Keratinocyte (primary cell): ENCODE measurements around the gene CMIP. TPM values are rescaled to one million over a fixed set of nuclear protein-coding genes. Genes with fewer than 3 reads are reported as not detected.

Source experiments
- DNase-seq: peaks from one replicate; pipeline ENCODE4 v3.0.0-alpha.2; 2011; ENCODE audit warnings: low read depth, missing footprints, low spot score
- FAIRE-seq: peaks from 2 replicates; lab custom pipeline; 2011; peaks lifted over from hg19 to GRCh38; lab: Jason Lieb, UNC
- H2AFZ ChIP-seq: 2 replicates; pipeline ENCODE4 v1.6.0; 2012; ENCODE audit warnings: low read length, control low read depth, inconsistent platforms; ENCODE audit not compliant: control insufficient read depth
- H3K27ac ChIP-seq: 2 replicates; pipeline ENCODE4 v1.5.1; 2011; ENCODE audit warnings: low read length; ENCODE audit not compliant: control insufficient read depth, insufficient read depth
- H3K27me3 ChIP-seq: 3 replicates; pipeline ENCODE4 v1.6.0; 2011; ENCODE audit warnings: low read length; ENCODE audit not compliant: control insufficient read depth, insufficient read depth; ENCODE audit errors: extremely low read depth
- H3K36me3 ChIP-seq, 2 experiments: 2 replicates in 1 of 2; 3 replicates in 1 of 2; pipeline ENCODE4 v1.5.1; 2011; ENCODE audit warnings: low read length in 2 of 2, mild to moderate bottlenecking in 1 of 2; ENCODE audit not compliant: control insufficient read depth in 2 of 2, insufficient read depth in 2 of 2; ENCODE audit errors: extremely low read depth in 1 of 2
- H3K4me1 ChIP-seq: 3 replicates; pipeline ENCODE4 v1.5.1; 2011; ENCODE audit warnings: low read length; ENCODE audit not compliant: control insufficient read depth, insufficient read depth; ENCODE audit errors: extremely low read depth
- H3K4me2 ChIP-seq: 3 replicates; pipeline ENCODE4 v1.6.0; 2011; ENCODE audit warnings: low read depth, low read length; ENCODE audit not compliant: control insufficient read depth, insufficient read depth; ENCODE audit errors: extremely low read depth
- H3K4me3 ChIP-seq, 3 experiments: fragments of 200-600 bp in 1 of 3; sonication (generic) in 1 of 3; 2 replicates in 2 of 3; 3 replicates in 1 of 3; pipeline ENCODE4 v1.5.1; 2011 to 2016; ENCODE audit warnings: low read length in 3 of 3, mild to moderate bottlenecking in 3 of 3, control low read depth in 2 of 3, inconsistent platforms in 1 of 3, low read depth in 1 of 3, mixed read lengths in 1 of 3, mixed run types in 1 of 3, moderate library complexity in 1 of 3; ENCODE audit not compliant: control insufficient read depth in 2 of 3, insufficient read depth in 2 of 3; ENCODE audit errors: extremely low read depth in 1 of 3
- H3K79me2 ChIP-seq: 2 replicates; pipeline ENCODE4 v1.6.0; 2012; ENCODE audit warnings: low read length; ENCODE audit not compliant: control insufficient read depth, insufficient read depth
- H3K9ac ChIP-seq: 3 replicates; pipeline ENCODE4 v1.6.0; 2011; ENCODE audit warnings: low read length; ENCODE audit not compliant: control insufficient read depth, insufficient read depth; ENCODE audit errors: extremely low read depth
- H3K9me1 ChIP-seq: 3 replicates; pipeline ENCODE4 v1.6.0; 2011; ENCODE audit warnings: low read length; ENCODE audit not compliant: control insufficient read depth, insufficient read depth; ENCODE audit errors: extremely low read depth
- H3K9me3 ChIP-seq: 2 replicates; pipeline ENCODE4 v1.5.1; 2012; ENCODE audit warnings: low read depth, low read length; ENCODE audit not compliant: control insufficient read depth
- H4K20me1 ChIP-seq: 3 replicates; pipeline ENCODE4 v1.6.0; 2011; ENCODE audit warnings: low read length; ENCODE audit not compliant: control insufficient read depth, insufficient read depth; ENCODE audit errors: extremely low read depth
- EZH2 ChIP-seq: IDR thresholded peaks from one replicate; pipeline ENCODE4 v1.6.1; 2012; ENCODE audit warnings: inconsistent platforms, mild to moderate bottlenecking, low read length, moderate library complexity
- dilution Hi-C: fragments of 300-500 bp; cut with MboI; formaldehyde crosslinking; loops from one replicate; pipeline ENCODE4 v1.7.0; 2020; ENCODE audit warnings: low sequenced_read_pairs; ENCODE audit not compliant: extremely low pct_ligation_motif_present
- polyA plus RNA-seq, 5 experiments: library from polyadenylated mRNA; depleted of rRNA in 3 of 5; stranded (reverse) in 3 of 5; stranded (forward) in 1 of 5; unstranded in 1 of 5; fragments of >200 nt; gene quantifications; 1 replicate in 1 of 5; 2 replicates in 3 of 5; 3 replicates in 1 of 5; pipeline versions ENCODE4 v1.2.1 to v1.2.3, GENCODE V29; 2011 to 2012; ENCODE audit warnings: missing spikeins in 2 of 5, low read depth in 1 of 5, low replicate concordance in 1 of 5
- TF ChIP-seq, protein P1 (sequence below), 3 experiments: IDR thresholded peaks in 1 of 3; conservative IDR thresholded peaks in 1 of 3; optimal IDR thresholded peaks in 1 of 3; 2 replicates in 2 of 3; 3 replicates in 1 of 3; pipeline versions ENCODE3 to v1.5.1; 2011; ENCODE audit warnings: low read length in 3 of 3, mild to moderate bottlenecking in 3 of 3, moderate library complexity in 2 of 3, control low read depth in 1 of 3, inconsistent platforms in 1 of 3; ENCODE audit not compliant: insufficient read depth in 2 of 3; ENCODE audit errors: extremely low read depth in 1 of 3

Gene CMIP
- polyA plus RNA-seq, 1 donor (not counting 4 experiments of a cell fraction or from before 2014, with no cell fraction given): 5.0 TPM

- Histone ChIP-seq H3K4me1 (peaks cover 52% of the 10 kb centered on the region), H4K20me1 (no peaks in the 10 kb centered on the region), H3K36me3 (no peaks in the 10 kb centered on the region), H2AFZ (no peak overlapping the region), H3K9ac (peak overlapping the region; percentile 53), H3K79me2 (no peaks in the 10 kb centered on the region), H3K9me3 (no peaks in the 10 kb centered on the region), H3K27ac (peak overlapping the region; percentile 83), H3K4me3 (no peak overlapping the region), H3K9me1 (no peaks in the 10 kb centered on the region), H3K27me3 (no peaks in the 10 kb centered on the region), H3K4me2 (peak overlapping the region; percentile 53)
- FAIRE-seq (peak; percentile 94), DNase-seq (peak; percentile 91)
- dilution Hi-C loops: no loop called here
- no peak for TF ChIP-seq EZH2
- TF ChIP-seq, protein P1, sequence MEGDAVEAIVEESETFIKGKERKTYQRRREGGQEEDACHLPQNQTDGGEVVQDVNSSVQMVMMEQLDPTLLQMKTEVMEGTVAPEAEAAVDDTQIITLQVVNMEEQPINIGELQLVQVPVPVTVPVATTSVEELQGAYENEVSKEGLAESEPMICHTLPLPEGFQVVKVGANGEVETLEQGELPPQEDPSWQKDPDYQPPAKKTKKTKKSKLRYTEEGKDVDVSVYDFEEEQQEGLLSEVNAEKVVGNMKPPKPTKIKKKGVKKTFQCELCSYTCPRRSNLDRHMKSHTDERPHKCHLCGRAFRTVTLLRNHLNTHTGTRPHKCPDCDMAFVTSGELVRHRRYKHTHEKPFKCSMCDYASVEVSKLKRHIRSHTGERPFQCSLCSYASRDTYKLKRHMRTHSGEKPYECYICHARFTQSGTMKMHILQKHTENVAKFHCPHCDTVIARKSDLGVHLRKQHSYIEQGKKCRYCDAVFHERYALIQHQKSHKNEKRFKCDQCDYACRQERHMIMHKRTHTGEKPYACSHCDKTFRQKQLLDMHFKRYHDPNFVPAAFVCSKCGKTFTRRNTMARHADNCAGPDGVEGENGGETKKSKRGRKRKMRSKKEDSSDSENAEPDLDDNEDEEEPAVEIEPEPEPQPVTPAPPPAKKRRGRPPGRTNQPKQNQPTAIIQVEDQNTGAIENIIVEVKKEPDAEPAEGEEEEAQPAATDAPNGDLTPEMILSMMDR (optimal IDR thresholded peaks at IDR 0.05 in 1 of 3, IDR thresholded peaks at IDR 0.05 in 1 of 3, conservative IDR thresholded peaks at IDR 0.05 in 1 of 3; ENCODE audit: extremely low read depth in 1 of 3, insufficient read depth in 2 of 3, low read length in 3 of 3): peak in 2 of 3 experiments; percentile 27 to 43
Measured at GRCh38 chr16:81405702-81406113, 38.9 kb upstream of the CMIP start.

DNA sequence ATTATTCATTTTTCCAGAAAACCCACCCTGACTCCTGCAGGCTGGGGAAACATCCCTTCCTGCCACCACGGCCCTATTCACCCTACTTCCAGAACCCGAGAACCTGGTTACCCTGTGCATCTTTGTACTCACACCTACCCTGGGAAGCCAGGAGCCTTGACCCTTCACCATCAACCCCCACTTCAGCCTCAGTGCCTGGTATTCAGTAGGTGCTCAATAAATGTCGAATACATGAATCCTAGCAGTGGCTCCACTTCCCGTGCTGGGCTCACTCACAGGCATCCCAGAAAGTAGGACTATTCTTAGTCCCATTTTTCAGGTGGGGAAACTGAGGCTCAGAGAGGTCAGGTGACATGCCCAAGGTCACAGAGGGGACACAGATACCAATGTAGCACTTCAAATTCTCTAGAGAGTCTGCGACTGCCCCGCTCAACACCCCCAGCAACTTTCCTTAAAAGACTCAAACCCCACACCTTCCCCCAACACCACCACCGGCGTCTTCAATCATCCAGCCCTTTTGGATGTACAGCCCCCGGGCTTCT, 36.1 kb upstream of the CMIP start:
- Histone ChIP-seq H3K4me1 (peaks cover 37% of the 10 kb centered on the region), H4K20me1 (no peaks in the 10 kb centered on the region), H3K9me3 (no peaks in the 10 kb centered on the region), H3K27ac (no peak overlapping the region), H2AFZ (no peak overlapping the region), H3K27me3 (no peaks in the 10 kb centered on the region), H3K4me2 (no peak overlapping the region), H3K79me2 (no peaks in the 10 kb centered on the region), H3K9ac (no peak overlapping the region), H3K9me1 (no peaks in the 10 kb centered on the region), H3K36me3 (no peaks in the 10 kb centered on the region), H3K4me3 (no peak overlapping the region)
- no peak for DNase-seq
- FAIRE-seq: no peak
- dilution Hi-C loops: no loop called here
- no peak for TF ChIP-seq EZH2
- TF ChIP-seq, protein P1 (optimal IDR thresholded peaks at IDR 0.05 in 1 of 3, IDR thresholded peaks at IDR 0.05 in 1 of 3, conservative IDR thresholded peaks at IDR 0.05 in 1 of 3; ENCODE audit: extremely low read depth in 1 of 3, insufficient read depth in 2 of 3, low read length in 3 of 3): no peak
